ENCODE data around the gene MAP7D3. TPM values are rescaled to one million over a fixed set of nuclear protein-coding genes. Genes with fewer than 3 reads are reported as not detected.

MAP7D3 gene
- total RNA-seq, 1 donor from 2014 or later = 4.8 TPM

- no peak for ATAC-seq
Measured at GRCh38 chrX:136205882-136206380, 45.3 kb downstream of the MAP7D3 start.

- no peak for ATAC-seq
Measured at GRCh38 chrX:136204571-136204970, 46.6 kb downstream of the MAP7D3 start.

GRCh38 chrX:136203951-136204350 lies 47.2 kb downstream of the MAP7D3 start:
- no peak for ATAC-seq

GRCh38 chrX:136203438-136203837 lies 47.8 kb downstream of the MAP7D3 start:
- ATAC-seq = no peak

GRCh38 chrX:136202889-136203288 lies 48.3 kb downstream of the MAP7D3 start:
- ATAC-seq = no peak

GRCh38 chrX:136201601-136202000 lies 49.6 kb downstream of the MAP7D3 start:
- no peak for ATAC-seq

GRCh38 chrX:136200466-136200865 lies 50.7 kb downstream of the MAP7D3 start:
- ATAC-seq = no peak

- ATAC-seq = peak; percentile 33
Measured at GRCh38 chrX:136199365-136199764, 51.8 kb downstream of the MAP7D3 start.

GRCh38 chrX:136198678-136199243 lies 52.4 kb downstream of the MAP7D3 start:
- ATAC-seq = no peak

- ATAC-seq = no peak
Measured at GRCh38 chrX:136198010-136198409, 53.2 kb downstream of the MAP7D3 start.

- ATAC-seq = no peak
Measured at GRCh38 chrX:136196691-136197155, 54.5 kb downstream of the MAP7D3 start.

GRCh38 chrX:136195247-136195646 lies 56.0 kb downstream of the MAP7D3 start:
- ATAC-seq = no peak

GRCh38 chrX:136194536-136194935 lies 56.7 kb downstream of the MAP7D3 start:
- no peak for ATAC-seq

GRCh38 chrX:136193771-136194170 lies 57.4 kb downstream of the MAP7D3 start:
- no peak for ATAC-seq

GRCh38 chrX:136192839-136193414 lies 58.3 kb downstream of the MAP7D3 start:
- ATAC-seq = no peak

GRCh38 chrX:136192135-136192534 lies 59.1 kb downstream of the MAP7D3 start:
- ATAC-seq = no peak

- no peak for ATAC-seq
Measured at GRCh38 chrX:136191171-136191570, 60.0 kb downstream of the MAP7D3 start.

- no peak for ATAC-seq
Measured at GRCh38 chrX:136190038-136190713, 61.0 kb downstream of the MAP7D3 start.

- ATAC-seq = no peak
Measured at GRCh38 chrX:136189222-136189621, 62.0 kb downstream of the MAP7D3 start.

GRCh38 chrX:136186023-136186413 lies 65.2 kb downstream of the MAP7D3 start:
- no peak for ATAC-seq

- ATAC-seq = no peak
Measured at GRCh38 chrX:136185401-136186022, 65.7 kb downstream of the MAP7D3 start.

- no peak for ATAC-seq
Measured at GRCh38 chrX:136183917-136184316, 67.3 kb downstream of the MAP7D3 start.

GRCh38 chrX:136183172-136183571 lies 68.0 kb downstream of the MAP7D3 start:
- ATAC-seq = no peak

Measured in esophagus mucosa (tissue), 1 donor.